DND-41 (cell line): ENCODE data around the gene ARHGEF19.
"Not testable (repeated sequence)": the region's sequence is repeated elsewhere in the genome, so short reads cannot be mapped to it uniquely, and the experiment has no call there.

Source experiments
- ATAC-seq: fragments of 200-7000 bp; cut with Tn5 transposase; 3 replicates; pipeline ENCODE4 v1.9.1; 2021; ENCODE audit warnings: low read depth; ENCODE audit not compliant: insufficient read depth
- DNase-seq: peaks from one replicate; pipeline ENCODE4 v3.0.0-alpha.2; 2020
- H2AFZ ChIP-seq: 2 replicates; pipeline ENCODE4 v1.6.0; 2012; ENCODE audit warnings: low read depth, low read length
- H3K27ac ChIP-seq: 2 replicates; pipeline ENCODE4 v1.5.1; 2012; ENCODE audit warnings: low read length, inconsistent platforms
- H3K27me3 ChIP-seq: fragments of 200-600 bp; sonication (generic); 2 replicates; pipeline ENCODE4 v1.6.0; 2012; ENCODE audit warnings: low read length, mild to moderate bottlenecking, inconsistent platforms; ENCODE audit not compliant: insufficient read depth, poor library complexity
- H3K36me3 ChIP-seq: 2 replicates; pipeline ENCODE4 v1.5.1; 2012; ENCODE audit warnings: low read length, inconsistent platforms; ENCODE audit not compliant: insufficient read depth
- H3K4me1 ChIP-seq: 2 replicates; pipeline ENCODE4 v1.5.1; 2012; ENCODE audit warnings: mild to moderate bottlenecking, low read length; ENCODE audit not compliant: insufficient read depth
- H3K4me2 ChIP-seq: 2 replicates; pipeline ENCODE4 v1.6.0; 2012; ENCODE audit warnings: mild to moderate bottlenecking, moderate library complexity, low read length, inconsistent platforms; ENCODE audit not compliant: insufficient read depth
- H3K4me3 ChIP-seq, 2 experiments: fragments of 200-600 bp in 1 of 2; shearing (Covaris generic) in 1 of 2; 2 replicates each; pipeline ENCODE4 v1.5.1; 2012 to 2016; ENCODE audit warnings: inconsistent platforms in 2 of 2, low read length in 2 of 2, mild to moderate bottlenecking in 2 of 2, low read depth in 1 of 2, moderate library complexity in 1 of 2
- H3K79me2 ChIP-seq: 2 replicates; pipeline ENCODE4 v1.6.0; 2012; ENCODE audit warnings: low read length, inconsistent platforms; ENCODE audit not compliant: insufficient read depth
- H3K9ac ChIP-seq: 2 replicates; pipeline ENCODE4 v1.6.0; 2012; ENCODE audit warnings: low read depth, mild to moderate bottlenecking, inconsistent platforms, low read length, moderate library complexity
- H3K9me3 ChIP-seq: 2 replicates; pipeline ENCODE4 v1.5.1; 2012; ENCODE audit warnings: low read length, moderate library complexity, mild to moderate bottlenecking, inconsistent platforms; ENCODE audit not compliant: insufficient read depth, severe bottlenecking
- H4K20me1 ChIP-seq: 2 replicates; pipeline ENCODE4 v1.6.0; 2012; ENCODE audit warnings: low read length; ENCODE audit not compliant: insufficient read depth
- CTCF ChIP-seq: IDR thresholded peaks from 2 replicates; pipeline ENCODE4 v1.5.1; 2012; ENCODE audit warnings: borderline replicate concordance, low read length, moderate library complexity, mild to moderate bottlenecking; ENCODE audit not compliant: poor library complexity, severe bottlenecking; ENCODE audit errors: extremely low read depth
- EZH2 ChIP-seq: IDR thresholded peaks from 3 replicates; pipeline ENCODE4 v1.6.1; 2012; ENCODE audit warnings: borderline replicate concordance, low read depth, mild to moderate bottlenecking, moderate library complexity, low read length, inconsistent platforms; ENCODE audit not compliant: severe bottlenecking

The ARHGEF19 gene

DNA sequence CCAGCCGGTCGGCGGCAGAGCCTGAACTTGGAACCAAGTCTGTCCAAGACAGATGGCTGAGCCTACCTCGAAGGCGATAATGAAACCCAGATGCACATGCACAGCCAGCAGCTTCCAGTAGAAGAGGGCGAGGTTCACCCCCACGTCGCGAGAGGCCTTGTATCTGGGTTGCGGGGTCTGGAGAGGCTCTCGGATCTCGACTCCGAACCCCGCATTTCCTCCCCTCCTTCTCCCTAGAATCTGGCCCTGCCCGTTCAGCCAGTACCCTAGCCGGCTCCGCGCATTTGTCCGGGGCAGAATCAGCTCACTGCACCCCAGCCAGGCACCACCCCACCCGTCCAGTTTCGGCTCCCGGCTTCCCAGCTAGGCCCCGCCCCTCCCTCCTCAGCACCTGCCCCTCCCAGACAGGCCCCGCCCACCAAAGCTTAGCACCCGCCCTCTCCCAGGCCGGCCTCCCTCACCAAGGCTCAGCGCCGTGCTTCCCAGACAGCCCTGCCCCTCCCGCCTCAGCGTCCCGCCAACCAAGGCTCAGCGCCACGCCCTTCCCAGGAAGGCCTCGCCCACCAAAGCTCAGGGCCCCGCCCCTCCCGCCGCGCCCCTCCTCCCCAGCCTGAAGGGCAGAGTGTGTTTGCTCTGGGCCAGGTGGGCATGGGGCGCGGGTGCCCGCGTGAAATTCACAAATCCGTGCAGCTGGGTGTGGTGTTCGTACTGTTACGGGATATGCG is 4.8 kb upstream of the ARHGEF19 start:
- peak; percentile 80 for DNase-seq
- no peaks in the 10 kb centered on the region for H3K79me2 ChIP-seq
- H3K36me3 ChIP-seq = no peaks in the 10 kb centered on the region
- H4K20me1 ChIP-seq = no peaks in the 10 kb centered on the region
- no peaks in the 10 kb centered on the region for H3K9me3 ChIP-seq
- no peak overlapping the region for H3K9ac ChIP-seq
- no peak for TF ChIP-seq CTCF
- TF ChIP-seq EZH2 = no peak
- no peaks in the 10 kb centered on the region for H3K4me1 ChIP-seq
- peak; percentile 95 for ATAC-seq
- H2AFZ ChIP-seq = no peak overlapping the region
- no peaks in the 10 kb centered on the region for H3K27me3 ChIP-seq
- no peak overlapping the region for H3K4me3 ChIP-seq
- H3K4me2 ChIP-seq = no peak overlapping the region
- no peak overlapping the region for H3K27ac ChIP-seq

- no peaks in the 10 kb centered on the region for H3K79me2 ChIP-seq
- H4K20me1 ChIP-seq = no peaks in the 10 kb centered on the region
- no peaks in the 10 kb centered on the region for H3K27me3 ChIP-seq
- no peak overlapping the region for H2AFZ ChIP-seq
- H3K4me1 ChIP-seq = no peaks in the 10 kb centered on the region
- no peaks in the 10 kb centered on the region for H3K36me3 ChIP-seq
- no peak for TF ChIP-seq CTCF
- TF ChIP-seq EZH2 = no peak
- ATAC-seq (no peak), DNase-seq (peak; percentile 34)
- H3K4me2 ChIP-seq = no peak overlapping the region
- H3K9ac ChIP-seq = no peak overlapping the region
- no peaks in the 10 kb centered on the region for H3K9me3 ChIP-seq
- no peak overlapping the region for H3K4me3 ChIP-seq
- no peak overlapping the region for H3K27ac ChIP-seq
These were observed 3.7 kb upstream of the ARHGEF19 start for GRCh38 chr1:16215882-16216753.

- not testable (repeated sequence) for H3K9me3 ChIP-seq, H3K9ac ChIP-seq, ATAC-seq, H4K20me1 ChIP-seq, H3K4me2 ChIP-seq, H3K27ac ChIP-seq, H3K4me1 ChIP-seq, H3K27me3 ChIP-seq, H3K4me3 ChIP-seq, DNase-seq, H3K79me2 ChIP-seq, H2AFZ ChIP-seq, H3K36me3 ChIP-seq
These were observed 2.8 kb upstream of the ARHGEF19 start for GRCh38 chr1:16215240-16215639.

DNA sequence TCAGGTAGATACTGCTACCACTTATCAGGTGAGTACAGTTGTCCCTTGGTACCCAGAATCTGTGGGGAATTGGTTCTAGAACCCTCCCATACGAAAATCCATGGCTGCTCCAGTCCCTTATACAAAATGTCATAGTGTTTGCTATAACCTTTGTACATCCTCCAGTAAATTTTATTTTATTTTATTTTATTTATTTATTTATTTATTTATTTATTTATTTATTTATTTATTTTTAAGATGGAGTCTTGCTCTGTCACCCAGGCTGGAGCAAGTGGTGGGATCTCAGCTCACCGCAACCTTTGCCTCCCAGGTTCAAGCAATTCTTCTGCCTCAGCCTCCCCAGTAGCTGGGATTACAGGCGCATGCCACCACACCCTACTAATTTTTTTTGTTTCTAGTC is 1.1 kb upstream of the ARHGEF19 start:
- H3K4me2 ChIP-seq, ATAC-seq, H3K27me3 ChIP-seq, H3K4me1 ChIP-seq, H2AFZ ChIP-seq, H3K79me2 ChIP-seq, H3K9ac ChIP-seq, DNase-seq, H4K20me1 ChIP-seq, H3K27ac ChIP-seq, H3K9me3 ChIP-seq, H3K4me3 ChIP-seq, H3K36me3 ChIP-seq: not testable (repeated sequence)
